ENCODE measurements around the gene CEP170. TPM values are rescaled to one million over a fixed set of nuclear protein-coding genes. Genes with fewer than 3 reads are reported as not detected.

The CEP170 gene
- total RNA-seq, 6 experiments from 2014 or later = 12.6 to 24.6 (median 14.6) TPM

GRCh38 chr1:243234978-243235647 is 20.0 kb downstream of the CEP170 start:
- H3K4me3 ChIP-seq = no peak overlapping the region
- intact Hi-C loops (cut with DNase I) = no loop called here
- no peaks in the 10 kb centered on the region for H3K27me3 ChIP-seq
- 75% methylated on average over 4 of the region's 4 CpGs for WGBS (ENCODE audit: insufficient coverage, low coverage, low lambda C conversion rate, missing lambda C conversion rate)
- DNase-seq (no peak), ATAC-seq (no peak)
- peaks cover 0 to 15% (median 4%) of the 10 kb centered on the region in 4 donors for H3K9me3 ChIP-seq
- no peak overlapping the region for H3K27ac ChIP-seq
- TF ChIP-seq, protein P1, sequence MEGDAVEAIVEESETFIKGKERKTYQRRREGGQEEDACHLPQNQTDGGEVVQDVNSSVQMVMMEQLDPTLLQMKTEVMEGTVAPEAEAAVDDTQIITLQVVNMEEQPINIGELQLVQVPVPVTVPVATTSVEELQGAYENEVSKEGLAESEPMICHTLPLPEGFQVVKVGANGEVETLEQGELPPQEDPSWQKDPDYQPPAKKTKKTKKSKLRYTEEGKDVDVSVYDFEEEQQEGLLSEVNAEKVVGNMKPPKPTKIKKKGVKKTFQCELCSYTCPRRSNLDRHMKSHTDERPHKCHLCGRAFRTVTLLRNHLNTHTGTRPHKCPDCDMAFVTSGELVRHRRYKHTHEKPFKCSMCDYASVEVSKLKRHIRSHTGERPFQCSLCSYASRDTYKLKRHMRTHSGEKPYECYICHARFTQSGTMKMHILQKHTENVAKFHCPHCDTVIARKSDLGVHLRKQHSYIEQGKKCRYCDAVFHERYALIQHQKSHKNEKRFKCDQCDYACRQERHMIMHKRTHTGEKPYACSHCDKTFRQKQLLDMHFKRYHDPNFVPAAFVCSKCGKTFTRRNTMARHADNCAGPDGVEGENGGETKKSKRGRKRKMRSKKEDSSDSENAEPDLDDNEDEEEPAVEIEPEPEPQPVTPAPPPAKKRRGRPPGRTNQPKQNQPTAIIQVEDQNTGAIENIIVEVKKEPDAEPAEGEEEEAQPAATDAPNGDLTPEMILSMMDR (IDR thresholded peaks at IDR 0.05) = no peak
- no peak for TF ChIP-seq POLR2A (IDR thresholded peaks at IDR 0.05)
- H3K36me3 ChIP-seq = no peaks in the 10 kb centered on the region
- H3K4me1 ChIP-seq = peaks cover 0 to 3% (median 0%) of the 10 kb centered on the region in 4 donors

DNA sequence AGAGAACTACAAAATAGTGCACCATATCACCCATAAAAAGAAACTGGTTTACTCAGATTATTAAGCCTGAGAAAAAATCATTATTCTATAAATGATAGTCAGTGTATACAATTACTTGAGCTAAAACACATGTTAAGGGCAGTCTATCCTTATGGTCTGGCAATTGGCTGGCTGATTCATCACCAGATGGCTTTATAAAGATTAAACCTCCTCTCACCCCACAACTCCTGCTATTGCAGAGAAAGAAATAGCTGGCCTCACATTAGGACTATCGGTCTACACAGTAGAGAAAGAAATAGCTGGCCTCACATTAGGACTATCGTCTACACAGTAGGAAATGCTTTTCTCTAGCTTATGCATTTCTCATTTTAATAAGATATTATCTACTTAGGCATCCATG is 21.2 kb downstream of the CEP170 start:
- DNase-seq (no peak), ATAC-seq (no peak)
- intact Hi-C loops (cut with DNase I) = no loop called here
- Histone ChIP-seq H3K27ac (no peak overlapping the region), H3K4me1 (peaks cover 0 to 3% (median 0%) of the 10 kb centered on the region in 4 donors), H3K36me3 (no peaks in the 10 kb centered on the region), H3K9me3 (peaks cover 0 to 15% (median 4%) of the 10 kb centered on the region in 4 donors), H3K4me3 (no peak overlapping the region), H3K27me3 (no peaks in the 10 kb centered on the region)
- TF ChIP-seq, protein P1 (IDR thresholded peaks at IDR 0.05) = no peak
- no peak for TF ChIP-seq POLR2A (IDR thresholded peaks at IDR 0.05)
- 77% methylated on average over 2 of the region's 2 CpGs for WGBS (ENCODE audit: insufficient coverage, low coverage, low lambda C conversion rate, missing lambda C conversion rate)

- TF ChIP-seq, protein P1 (IDR thresholded peaks at IDR 0.05) = no peak
- TF ChIP-seq POLR2A (IDR thresholded peaks at IDR 0.05) = no peak
- intact Hi-C loops (cut with DNase I) = no loop called here
- H3K36me3 ChIP-seq = no peaks in the 10 kb centered on the region
- peaks cover 0 to 15% (median 4%) of the 10 kb centered on the region in 4 donors for H3K9me3 ChIP-seq
- ATAC-seq (no peak), DNase-seq (no peak)
- H3K27me3 ChIP-seq = no peaks in the 10 kb centered on the region
- no peak overlapping the region for H3K4me3 ChIP-seq
- no peak overlapping the region for H3K27ac ChIP-seq
- H3K4me1 ChIP-seq = no peaks in the 10 kb centered on the region
Observed at GRCh38 chr1:243230914-243231313, 24.2 kb downstream of the CEP170 start.

DNA sequence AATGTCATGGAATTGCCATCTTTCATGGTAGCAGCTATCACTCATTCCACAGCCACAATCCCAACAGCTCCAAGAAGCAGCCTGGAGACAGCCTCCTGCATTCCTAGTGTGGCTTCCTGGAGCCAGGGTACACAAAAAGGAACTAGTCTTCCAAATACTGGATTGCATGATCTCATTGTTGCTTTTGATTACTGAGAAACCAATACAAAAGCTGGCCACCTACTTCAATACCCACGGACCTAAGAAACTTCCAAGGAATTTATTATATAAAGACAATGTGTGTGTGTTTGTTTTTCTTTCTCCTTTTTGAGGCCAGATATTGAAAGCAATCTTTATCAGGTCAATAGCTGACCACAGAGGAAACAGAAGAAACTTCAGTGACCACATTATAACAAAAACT is 25.6 kb downstream of the CEP170 start:
- Histone ChIP-seq H3K27me3 (no peaks in the 10 kb centered on the region), H3K36me3 (no peaks in the 10 kb centered on the region), H3K9me3 (peaks cover 0 to 15% (median 4%) of the 10 kb centered on the region in 4 donors), H3K4me3 (no peak overlapping the region), H3K27ac (no peak overlapping the region), H3K4me1 (no peaks in the 10 kb centered on the region)
- no peak for DNase-seq
- WGBS (ENCODE audit: insufficient coverage, low coverage, low lambda C conversion rate, missing lambda C conversion rate) = 95% methylated on average over 1 of the region's 1 CpG
- intact Hi-C loops (cut with DNase I) = no loop called here
- no peak for ATAC-seq
- TF ChIP-seq POLR2A (IDR thresholded peaks at IDR 0.05) = no peak
- TF ChIP-seq, protein P1 (IDR thresholded peaks at IDR 0.05) = no peak

Data from right lobe of liver (tissue), 6 donors.